K562 (cell line): Measurements from ENCODE around the gene C11orf52. TPM values are rescaled to one million over a fixed set of nuclear protein-coding genes. Genes with fewer than 3 reads are reported as not detected.

ENCODE experiments used
- ATAC-seq: fragments of 200-7000 bp; cut with Tn5 transposase; 3 replicates; pipeline ENCODE4 v1.9.1; 2020; ENCODE audit warnings: moderate library complexity
- BruUV-seq: library from RNA; stranded (reverse); fragments of 400-500 nt; replicated peaks from 2 replicates; lab custom pipeline; 2021; lab: Mats Ljungman, UMichigan
- CTCF ChIA-PET: fragments of 300-600 bp; formaldehyde crosslinking; extraction: SDS; loops from one replicate; lab custom pipeline; 2021; ENCODE audit warnings: low intra/inter-chr PET ratio; lab: Yijun Ruan, JAX
- POLR2A ChIA-PET: fragments of 300-600, 350-650 bp; sonication (Branson Sonifier 250); formaldehyde crosslinking; extraction: SDS; loops from one replicate; lab custom pipeline; 2021; ENCODE audit warnings: antibody characterized with exemption, inconsistent platforms; lab: Yijun Ruan, JAX
- DNase-seq, 4 experiments: peaks; one replicate each; pipeline versions ENCODE4 v3.0.0 to v3.0.0-alpha.2; 2011 to 2018; ENCODE audit warnings: low spot score in 3 of 4, mixed read lengths in 3 of 4; ENCODE audit errors: extremely low read depth in 1 of 4
- FAIRE-seq: peaks from 2 replicates; lab custom pipeline; 2011; peaks lifted over from hg19 to GRCh38; lab: Jason Lieb, UNC
- H2AFZ ChIP-seq: 2 replicates; pipeline ENCODE4 v1.6.0; 2011; ENCODE audit warnings: low read depth, low read length, control low read depth, inconsistent platforms
- H3K27ac ChIP-seq: fragments of 200-600 bp; 3 replicates; pipeline ENCODE4 v1.8.0; 2011; ENCODE audit warnings: low read depth, mild to moderate bottlenecking, control low read depth, inconsistent platforms, low read length, moderate library complexity, mixed read lengths; ENCODE audit errors: extremely low read depth
- H3K27me3 ChIP-seq, 2 experiments: fragments of 300-600 bp in 1 of 2; 2 replicates in 1 of 2; 3 replicates in 1 of 2; pipeline versions ENCODE4 v1.6.0 to v1.8.0; 2011; ENCODE audit warnings: inconsistent platforms in 2 of 2, low read length in 2 of 2, mild to moderate bottlenecking in 1 of 2, mixed read lengths in 1 of 2, moderate library complexity in 1 of 2; ENCODE audit not compliant: control insufficient read depth in 2 of 2, insufficient read depth in 2 of 2
- H3K36me3 ChIP-seq: fragments of 300-600 bp; 3 replicates; pipeline ENCODE4 v1.8.0; 2011; ENCODE audit warnings: mild to moderate bottlenecking, low read length, inconsistent platforms; ENCODE audit not compliant: control insufficient read depth, insufficient read depth
- H3K4me1 ChIP-seq, 2 experiments: fragments of 200-600 bp in 1 of 2; replicated peaks in 1 of 2; 2 replicates in 1 of 2; 3 replicates in 1 of 2; pipeline versions ENCODE4 v1.5.1 to v1.8.0; 2011; ENCODE audit warnings: inconsistent platforms in 2 of 2, low read length in 2 of 2, mild to moderate bottlenecking in 1 of 2, mixed read lengths in 1 of 2, moderate library complexity in 1 of 2; ENCODE audit not compliant: control insufficient read depth in 2 of 2, insufficient read depth in 2 of 2
- H3K4me2 ChIP-seq: 2 replicates; pipeline ENCODE4 v1.6.1; 2011; ENCODE audit warnings: low read length, control low read depth, inconsistent platforms, mixed read lengths; ENCODE audit not compliant: insufficient read depth
- H3K4me3 ChIP-seq: fragments of 200-600 bp; sonication (generic), shearing (Covaris generic); 2 replicates; pipeline ENCODE4 v1.5.1; 2016; ENCODE audit warnings: control low read depth, inconsistent platforms
- H3K79me2 ChIP-seq: fragments of 200-600 bp; 3 replicates; pipeline ENCODE4 v1.8.0; 2011; ENCODE audit warnings: low read length, inconsistent platforms; ENCODE audit not compliant: control insufficient read depth, insufficient read depth
- H3K9ac ChIP-seq, 2 experiments: 2 replicates each; pipeline versions ENCODE4 v1.6.0 to v1.6.1; 2011; ENCODE audit warnings: low read depth in 2 of 2, low read length in 2 of 2, control low read depth in 1 of 2, inconsistent platforms in 1 of 2, mild to moderate bottlenecking in 1 of 2, mixed read lengths in 1 of 2; ENCODE audit not compliant: insufficient read depth in 1 of 2
- H3K9me1 ChIP-seq: one replicate; pipeline ENCODE4 v1.6.0; 2011; ENCODE audit warnings: inconsistent platforms, mild to moderate bottlenecking, low read length, moderate library complexity; ENCODE audit not compliant: control insufficient read depth, insufficient read depth
- H3K9me3 ChIP-seq: replicated peaks from 2 replicates; pipeline ENCODE4 v1.5.1; 2011; ENCODE audit warnings: low read depth, low read length, inconsistent platforms; ENCODE audit not compliant: control insufficient read depth, insufficient read depth
- H4K20me1 ChIP-seq: replicated peaks from 2 replicates; pipeline ENCODE4 v1.6.1; 2011; ENCODE audit warnings: low read length, inconsistent platforms, mixed read lengths; ENCODE audit not compliant: control insufficient read depth, insufficient read depth
- BCLAF1 ChIP-seq, 2 experiments: fragments of 450-650 bp in 1 of 2; IDR thresholded peaks; 2 replicates each; pipeline ENCODE4 v1.6.1; 2011 to 2017; ENCODE audit warnings: low read depth in 2 of 2, antibody characterized with exemption in 1 of 2, borderline replicate concordance in 1 of 2, low read length in 1 of 2, mild to moderate bottlenecking in 1 of 2, mixed read lengths in 1 of 2; ENCODE audit not compliant: control insufficient read depth in 1 of 2
- BCOR ChIP-seq: fragments of 450-650 bp; IDR thresholded peaks from 2 replicates; pipeline ENCODE4 v1.6.1; 2016
- EP300 ChIP-seq: IDR thresholded peaks from 2 replicates; pipeline ENCODE4 v1.6.1; 2012; ENCODE audit warnings: low read length, improper control_type of control experiment
- GABPB1 ChIP-seq: sonication (generic); formaldehyde crosslinking; IDR thresholded peaks from 2 replicates; pipeline ENCODE4 v1.8.0; 2022; ENCODE audit warnings: mild to moderate bottlenecking, missing genetic modification reagents
- GATAD2A ChIP-seq: fragments of 450-650 bp; IDR thresholded peaks from 2 replicates; pipeline ENCODE4 v1.6.1; 2017
- HINFP ChIP-seq: fragments of 450-650 bp; conservative IDR thresholded peaks from 2 replicates; pipeline ENCODE4 v1.6.1; 2016; ENCODE audit warnings: missing genetic modification characterization, low read depth, mild to moderate bottlenecking, control low read depth, missing compliant biosample characterization
- MITF ChIP-seq: IDR thresholded peaks from 2 replicates; pipeline ENCODE4 v1.6.1; 2014; ENCODE audit warnings: antibody characterized with exemption
- PML ChIP-seq: IDR thresholded peaks from 2 replicates; pipeline ENCODE4 v1.6.1; 2012; ENCODE audit warnings: low read length, inconsistent platforms
- PYGO2 ChIP-seq: fragments of 450-650 bp; IDR thresholded peaks from 2 replicates; pipeline ENCODE4 v1.6.1; 2016; ENCODE audit warnings: mild to moderate bottlenecking, missing genetic modification characterization, moderate library complexity, missing compliant biosample characterization
- SLC30A9 ChIP-seq: fragments of 250-450 bp; sonication (Bioruptor Pico); IDR thresholded peaks from 2 replicates; pipeline ENCODE4 v1.8.0; 2022; ENCODE audit warnings: mild to moderate bottlenecking, moderate library complexity
- SRSF9 ChIP-seq: fragments of 200-400 bp; formaldehyde crosslinking; IDR thresholded peaks from 2 replicates; pipeline ENCODE4 v1.6.1; 2017; ENCODE audit warnings: low read depth, low read length, borderline replicate concordance
- ZNF518B ChIP-seq: fragments of 250-450 bp; sonication (Bioruptor Pico); IDR thresholded peaks from 2 replicates; pipeline ENCODE4 v1.5.0; 2021; ENCODE audit warnings: mild to moderate bottlenecking, moderate library complexity
- WGBS: fragments of 100-300 bp; shearing (Covaris generic); methylation state at CpG from one replicate; pipeline ENCODE4 v1.1.6; 2016; ENCODE audit warnings: low coverage, mixed read lengths; ENCODE audit not compliant: insufficient coverage; ENCODE audit errors: missing lambda C conversion rate; 5-methylcytosine and 5-hydroxymethylcytosine counted together
- in situ Hi-C: fragments of 300-500 bp; cut with MboI; formaldehyde crosslinking; loops from 4 replicates; pipeline ENCODE4 v1.15.0; 2018; ENCODE audit warnings: inconsistent platforms, mixed read lengths
- intact Hi-C: fragments of 100-400 bp; cut with micrococcal nuclease; formaldehyde crosslinking; loops from 2 replicates; pipeline ENCODE4 v1.14.2; 2022
- polyA plus RNA-seq, 8 experiments: library from polyadenylated mRNA; depleted of rRNA in 4 of 8; stranded (reverse) in 5 of 8; unstranded in 3 of 8; fragments of >200 nt; fragmentation: Nextera tagmentation in 2 of 8; fragmentation: Illumina TruSeq in 1 of 8; extraction: Ambion mirVana in 2 of 8; extraction: Trizol in 1 of 8; gene quantifications; 2 replicates each; pipeline versions ENCODE4 v1.2.1 to v1.2.3, GENCODE V29; 2011 to 2014; ENCODE audit warnings: inconsistent platforms in 1 of 8, missing spikeins in 1 of 8
- total RNA-seq, 7 experiments: library from RNA; depleted of rRNA in 6 of 7; stranded (reverse); fragments of >200 nt in 6 of 7; fragmentation: Illumina TruSeq in 2 of 7; extraction: Trizol in 2 of 7; gene quantifications; 2 replicates each; pipeline versions ENCODE4 v1.2.1 to v1.2.3, GENCODE V29; 2011 to 2021; ENCODE audit warnings: low replicate concordance in 1 of 7

Gene C11orf52
- total and polyA plus RNA-seq, 9 of the 15 experiments (the other 6 are each of a cell fraction or from before 2014, with no cell fraction given): 0.29 to 2.9 (median 1.0) TPM

GRCh38 chr11:111945198-111945597 is 26.5 kb downstream of the C11orf52 start (continued):
- no peak for TF ChIP-seq SRSF9
- TF ChIP-seq PYGO2: no peak
- TF ChIP-seq HINFP: no peak
- no peak for TF ChIP-seq PML
- no peak for TF ChIP-seq MITF

GRCh38 chr11:111946499-111946898 is 27.8 kb downstream of the C11orf52 start:
- peaks cover 7 to 9% of the 10 kb centered on the region in 2 experiments for H3K4me1 ChIP-seq
- POLR2A ChIA-PET: interaction anchor here (0.6 to 1.0 kb wide), 2 partner anchors 10 to 320 kb away, joined by 3 read pairs; no protein-coding TSS in a partner anchor
- no peaks in the 10 kb centered on the region for H3K27me3 ChIP-seq
- no peak for DNase-seq
- H3K27ac ChIP-seq: no peak overlapping the region
- in situ Hi-C loops (no loop called here), intact Hi-C loops (no loop called here)
- ATAC-seq: no peak
- CTCF ChIA-PET: no interaction called here
- 83% methylated on average over 3 of the region's 3 CpGs for WGBS
- no peaks in the 10 kb centered on the region for H3K9me1 ChIP-seq
- no peaks in the 10 kb centered on the region; the same call in 1 of the 2 replicates for H3K9me3 ChIP-seq
- H3K4me2 ChIP-seq: no peak overlapping the region
- no peaks in the 10 kb centered on the region for H4K20me1 ChIP-seq
- H3K79me2 ChIP-seq: no peaks in the 10 kb centered on the region
- 0 out of 3 replicates have a peak, but pooled peaks cover 3% of the 10 kb centered on the region for H3K36me3 ChIP-seq
- BruUV-seq: no TSS peak
- H2AFZ ChIP-seq: no peak overlapping the region
- no peak overlapping the region for H3K4me3 ChIP-seq
- FAIRE-seq: no peak
- no peak overlapping the region for H3K9ac ChIP-seq
- TF ChIP-seq BCOR (no peak), EP300 (no peak), GABPB1 (CRISPR knock-in tag) (no peak), SLC30A9 (CRISPR knock-in tag) (no peak), ZNF518B (no peak), GATAD2A (no peak), BCLAF1 (IDR thresholded peaks at IDR 0.05; ENCODE audit: borderline replicate concordance in 1 of 2, control insufficient read depth in 1 of 2, low read depth in 2 of 2, low read length in 1 of 2) (no peak)
